ENCODE data around the gene IGLL1.
"Not testable (repeated sequence)": the region's sequence is repeated elsewhere in the genome, so short reads cannot be mapped to it uniquely, and the experiment has no call there.

Gene IGLL1

DNA sequence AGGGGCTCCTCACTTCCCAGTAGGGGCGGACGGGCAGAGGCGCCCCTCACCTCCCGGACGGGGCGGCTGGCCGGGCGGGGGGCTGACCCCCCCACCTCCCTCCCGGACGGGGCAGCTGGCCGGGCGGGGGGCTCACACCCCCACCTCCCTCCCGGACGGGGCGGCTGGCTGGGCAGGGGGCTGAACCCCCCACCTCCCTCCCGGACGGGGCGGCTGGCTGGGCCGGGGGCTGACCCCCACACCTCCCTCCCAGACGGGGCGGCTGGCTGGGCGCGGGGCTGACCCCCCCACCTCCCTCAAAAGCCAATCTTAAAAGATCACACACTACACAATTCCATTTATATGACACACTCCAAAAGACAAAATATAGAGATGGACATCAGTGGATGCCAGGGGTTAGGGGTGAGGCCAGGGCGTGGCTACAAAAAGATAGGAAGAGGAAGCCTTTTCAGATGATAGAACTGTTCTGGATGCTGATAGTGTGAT lies 19.0 kb downstream of the IGLL1 start:
- DNase-seq, result not testable (repeated sequence)

- not testable (repeated sequence) for DNase-seq
Observed at GRCh38 chr22:23560215-23560614, 19.9 kb downstream of the IGLL1 start.

DNA sequence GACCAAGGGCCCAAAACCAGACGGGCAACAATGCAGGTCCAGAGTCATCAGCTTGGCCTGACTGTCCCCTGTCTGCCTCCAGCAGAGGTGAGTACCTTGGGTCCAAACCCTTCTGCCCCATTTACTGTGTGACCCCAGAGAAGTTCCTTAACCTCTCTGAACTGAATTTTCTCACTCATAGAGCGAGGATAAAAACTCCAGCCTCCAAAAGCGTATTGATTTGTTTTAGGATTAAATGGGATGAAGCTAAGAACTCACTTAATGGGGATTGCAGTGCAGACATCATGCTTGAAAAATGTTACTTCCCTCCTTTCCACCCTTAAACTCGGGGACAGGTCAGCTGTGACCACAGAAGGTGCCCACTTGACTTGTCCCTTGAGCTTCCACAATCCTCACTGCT lies 22.6 kb downstream of the IGLL1 start:
- DNase-seq, result no peak

DNA sequence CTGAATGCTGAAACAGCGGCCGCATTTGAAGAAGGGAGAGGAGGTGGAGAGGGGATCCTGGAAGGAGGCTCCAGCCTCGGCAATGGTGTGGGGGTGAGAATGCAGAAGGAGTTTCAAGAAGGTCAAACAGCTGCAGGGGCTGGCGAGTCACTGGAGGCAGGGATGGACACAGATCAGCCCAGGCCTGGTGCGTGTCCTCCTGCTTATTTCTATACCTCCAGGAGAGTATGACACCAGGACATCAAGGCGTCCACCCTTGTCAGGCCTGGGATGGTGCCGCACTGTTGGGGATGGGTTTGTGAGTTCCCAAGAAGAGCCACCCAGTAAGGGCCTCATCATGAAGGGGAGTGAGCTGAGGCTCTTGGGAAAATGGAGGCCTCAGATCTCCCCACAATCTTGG lies 23.1 kb downstream of the IGLL1 start:
- no peak for DNase-seq

GRCh38 chr22:23556026-23556620 lies 24.0 kb downstream of the IGLL1 start:
- DNase-seq, result no peak

DNA sequence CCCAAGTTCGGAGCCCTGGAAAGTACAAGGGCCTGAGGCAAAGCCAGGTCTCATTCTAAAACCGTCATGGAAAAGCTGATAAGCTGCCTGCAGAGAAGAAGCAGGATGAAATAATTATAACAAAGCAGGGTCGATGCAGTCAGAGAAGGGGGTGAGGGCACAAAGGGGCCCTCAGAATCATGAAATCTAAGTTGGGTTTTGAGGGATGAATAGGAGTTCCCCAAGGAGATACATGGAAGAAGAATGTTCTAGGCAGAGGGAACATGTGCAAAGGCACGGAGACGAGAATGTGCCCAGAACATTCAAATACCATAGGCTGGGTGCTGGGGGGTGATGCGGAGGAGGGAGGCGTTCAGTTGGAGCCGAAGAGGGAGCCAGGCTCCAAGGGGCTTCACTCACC lies 25.0 kb downstream of the IGLL1 start:
- DNase-seq, result no peak

DNA sequence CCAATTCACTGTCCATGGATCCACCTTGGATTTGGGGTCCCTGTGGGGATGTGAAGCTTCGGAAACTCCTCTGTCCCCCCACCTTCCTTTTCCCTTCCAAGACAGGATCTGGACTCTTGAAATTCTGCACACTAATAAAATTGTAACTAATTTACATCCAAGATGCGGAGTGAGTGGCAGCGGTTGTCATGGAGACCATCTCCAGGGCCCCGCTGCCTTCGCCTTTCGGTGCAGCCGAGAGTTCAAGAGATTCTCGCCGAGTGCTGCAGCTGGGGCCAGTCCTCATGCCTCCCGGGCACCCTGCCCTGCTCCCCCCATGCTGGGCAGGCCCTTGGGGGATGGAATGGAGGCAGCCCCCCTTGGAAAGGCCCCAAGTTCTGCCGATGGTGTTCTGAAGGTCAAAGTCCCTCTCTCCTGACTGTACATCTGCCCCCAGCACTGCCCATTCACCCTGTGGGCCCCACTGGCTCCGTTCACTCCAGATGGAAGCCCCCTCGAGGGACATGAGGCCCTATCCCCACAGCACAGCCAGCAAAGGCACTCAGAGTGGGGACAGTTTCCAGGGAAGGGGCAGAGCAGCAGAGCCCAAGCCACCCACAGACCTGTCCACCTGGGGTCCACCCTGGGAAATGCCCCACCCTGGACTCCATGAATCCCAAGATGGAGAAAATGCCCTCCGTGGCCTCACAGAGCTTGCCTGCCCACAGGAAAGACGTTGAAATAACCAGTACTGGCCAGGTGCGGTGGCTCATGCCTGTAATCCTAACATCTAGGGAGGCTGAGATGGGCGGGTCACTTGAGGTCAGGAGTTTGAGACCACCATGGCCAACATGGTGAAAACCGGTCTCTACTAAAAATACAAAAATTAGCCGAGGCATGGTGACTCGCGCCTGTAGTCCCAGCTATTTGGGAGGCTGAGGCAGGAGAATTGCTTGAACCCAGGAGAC lies 25.9 kb downstream of the IGLL1 start:
- no peak for DNase-seq

DNA sequence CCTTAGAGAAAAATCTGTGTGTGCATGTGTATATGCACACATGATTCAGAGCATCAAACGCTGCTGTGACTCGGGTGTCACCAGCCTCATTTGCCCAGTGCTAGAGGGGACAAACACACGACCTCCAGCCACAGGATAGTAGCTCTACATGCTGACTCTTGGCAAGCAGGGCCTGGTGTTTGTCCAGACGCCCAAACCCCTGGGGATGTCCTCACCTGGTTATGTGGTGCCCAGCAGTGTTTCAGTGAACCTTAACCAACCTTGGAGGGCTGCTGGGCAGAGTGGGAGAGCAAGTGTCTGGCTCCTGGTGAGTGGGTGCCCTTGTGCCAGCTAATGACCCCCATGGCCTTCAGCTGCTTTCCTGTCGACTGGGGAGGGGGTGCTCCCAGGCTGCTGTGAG lies 26.7 kb downstream of the IGLL1 start:
- no peak for DNase-seq

DNA sequence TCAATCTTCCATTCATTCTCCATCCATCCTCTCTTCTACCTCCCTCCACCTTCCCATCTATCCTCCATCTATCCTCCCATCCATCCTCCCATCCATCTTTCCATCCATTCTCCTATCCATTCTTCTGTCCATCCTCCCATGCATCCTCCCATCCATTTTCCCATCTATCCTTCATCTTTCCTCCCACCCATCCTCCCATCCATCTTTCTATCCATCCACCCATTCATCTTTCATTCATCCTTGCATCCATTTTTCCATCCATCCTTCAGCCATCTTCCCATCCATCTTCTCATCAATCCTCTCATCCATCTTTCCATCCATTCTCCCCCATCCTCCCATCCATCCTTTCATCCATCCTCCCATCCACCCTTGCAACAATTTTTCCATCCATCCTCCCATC lies 27.5 kb downstream of the IGLL1 start:
- DNase-seq, result no peak

GRCh38 chr22:23551385-23551784 lies 28.7 kb downstream of the IGLL1 start:
- DNase-seq, result no peak

- DNase-seq, result no peak
Observed at GRCh38 chr22:23550049-23550650, 29.9 kb downstream of the IGLL1 start.

- DNase-seq, result no peak
Observed at GRCh38 chr22:23549198-23549595, 30.9 kb downstream of the IGLL1 start.

DNA sequence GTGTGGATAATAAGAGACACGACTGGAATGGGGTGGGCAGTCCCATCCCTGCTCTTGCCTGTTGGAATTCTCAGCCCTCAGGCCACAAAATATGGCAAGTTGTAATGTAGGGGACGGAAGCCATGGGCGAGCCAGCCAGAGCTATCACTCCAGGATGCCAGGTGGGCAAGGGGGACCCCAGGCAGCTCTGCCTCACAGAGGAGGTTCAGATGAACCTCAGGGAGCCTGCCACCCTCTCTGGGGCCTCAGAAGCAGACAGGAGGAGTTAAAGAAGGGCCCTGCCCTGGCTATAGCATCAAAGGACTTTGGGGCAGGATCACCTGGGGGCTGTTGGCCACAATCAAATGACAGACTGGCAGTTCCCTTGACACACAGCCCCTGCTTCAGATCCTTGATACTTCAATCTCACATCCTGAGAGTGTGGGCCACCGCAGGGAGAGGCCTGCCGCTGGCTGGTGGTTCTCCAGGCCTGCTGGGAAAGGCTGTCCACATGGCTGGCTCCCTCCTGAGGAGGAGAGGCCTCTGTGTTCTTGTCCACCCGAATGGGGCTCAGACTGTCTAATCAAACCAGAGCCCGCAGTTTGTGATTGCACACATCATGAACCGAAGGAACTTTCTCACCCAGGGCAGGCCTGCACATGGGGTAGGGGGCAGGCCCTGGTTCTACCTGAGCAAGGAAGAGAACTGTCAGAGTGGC lies 31.4 kb downstream of the IGLL1 start:
- no peak for DNase-seq

GRCh38 chr22:23547818-23548500 lies 32.1 kb downstream of the IGLL1 start:
- no peak for DNase-seq

GRCh38 chr22:23547382-23547781 lies 32.7 kb downstream of the IGLL1 start:
- DNase-seq, result not testable (repeated sequence)

DNA sequence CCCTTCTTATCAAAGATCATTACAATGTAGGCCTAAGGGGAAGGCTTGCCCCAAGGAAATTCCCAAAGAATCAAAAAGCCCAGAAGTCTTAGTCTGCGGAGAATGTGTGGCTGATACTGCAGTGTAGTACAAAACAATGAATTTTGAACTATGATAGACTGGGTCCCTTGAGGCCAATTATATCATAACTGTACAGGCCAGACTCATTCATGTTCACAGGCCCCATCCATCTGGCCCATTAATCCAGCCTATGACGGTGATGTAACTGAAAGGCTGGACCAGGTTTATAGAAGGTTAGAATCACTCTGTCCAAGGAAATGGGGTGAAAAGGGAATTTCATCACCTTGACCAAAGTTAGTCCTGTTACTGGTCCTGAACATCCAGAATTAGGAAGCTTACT lies 35.2 kb downstream of the IGLL1 start:
- DNase-seq, result no peak

DNA sequence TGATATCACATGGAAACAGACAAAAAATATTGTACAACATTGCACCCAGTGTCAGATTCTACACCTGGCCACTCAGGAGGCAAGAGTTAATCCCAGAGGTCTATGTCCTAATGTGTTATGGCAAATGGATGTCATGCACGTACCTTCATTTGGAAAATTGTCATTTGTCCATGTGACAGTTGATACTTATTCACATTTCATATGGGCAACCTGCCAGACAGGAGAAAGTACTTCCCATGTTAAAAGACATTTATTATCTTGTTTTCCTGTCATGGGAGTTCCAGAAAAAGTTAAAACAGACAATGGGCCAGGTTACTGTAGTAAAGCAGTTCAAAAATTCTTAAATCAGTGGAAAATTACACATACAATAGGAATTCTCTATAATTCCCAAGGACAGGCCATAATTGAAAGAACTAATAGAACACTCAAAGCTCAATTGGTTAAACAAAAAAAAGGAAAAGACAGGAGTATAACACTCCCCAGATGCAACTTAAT lies 36.5 kb downstream of the IGLL1 start:
- not testable (repeated sequence) for DNase-seq

DNA sequence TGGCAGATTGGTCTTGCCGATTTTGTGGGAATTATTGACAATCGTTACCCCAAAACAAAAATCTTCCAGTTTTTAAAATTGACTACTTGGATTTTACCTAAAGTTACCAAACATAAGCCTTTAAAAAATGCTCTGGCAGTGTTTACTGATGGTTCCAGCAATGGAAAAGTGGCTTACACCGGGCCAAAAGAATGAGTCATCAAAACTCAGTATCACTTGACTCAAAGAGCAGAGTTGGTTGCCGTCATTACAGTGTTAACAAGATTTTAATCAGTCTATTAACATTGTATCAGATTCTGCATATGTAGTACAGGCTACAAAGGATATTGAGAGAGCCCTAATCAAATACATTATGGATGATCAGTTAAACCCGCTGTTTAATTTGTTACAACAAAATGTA lies 37.2 kb downstream of the IGLL1 start:
- DNase-seq, result no peak

- not testable (repeated sequence) for DNase-seq
Observed at GRCh38 chr22:23542391-23542790, 37.7 kb downstream of the IGLL1 start.

DNA sequence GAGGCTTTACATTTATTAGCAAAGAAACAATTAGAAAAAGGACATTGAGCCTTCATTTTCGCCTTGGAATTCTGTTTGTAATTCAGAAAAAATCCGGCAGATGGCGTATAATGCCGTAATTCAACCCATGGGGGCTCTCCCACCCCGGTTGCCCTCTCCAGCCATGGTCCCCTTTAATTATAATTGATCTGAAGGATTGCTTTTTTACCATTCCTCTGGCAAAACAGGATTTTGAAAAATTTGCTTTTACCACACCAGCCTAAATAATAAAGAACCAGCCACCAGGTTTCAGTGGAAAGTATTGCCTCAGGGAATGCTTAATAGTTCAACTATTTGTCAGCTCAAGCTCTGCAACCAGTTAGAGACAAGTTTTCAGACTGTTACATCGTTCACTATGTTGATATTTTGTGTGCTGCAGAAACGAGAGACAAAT lies 38.2 kb downstream of the IGLL1 start:
- DNase-seq, result not testable (repeated sequence)

DNA sequence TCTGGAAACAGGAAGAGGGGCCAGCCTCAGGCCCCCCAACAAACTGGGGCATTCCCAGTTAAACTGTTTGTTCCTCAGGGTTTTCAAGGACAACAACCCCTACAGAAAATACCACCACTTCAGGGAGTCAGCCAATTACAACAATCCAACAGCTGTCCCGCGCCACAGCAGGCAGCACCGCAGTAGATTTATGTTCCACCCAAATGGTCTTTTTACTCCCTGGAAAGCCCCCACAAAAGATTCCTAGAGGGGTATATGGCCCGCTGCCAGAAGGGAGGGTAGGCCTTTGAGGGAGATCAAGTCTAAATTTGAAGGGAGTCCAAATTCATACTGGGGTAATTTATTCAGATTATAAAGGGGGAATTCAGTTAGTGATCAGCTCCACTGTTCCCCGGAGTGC lies 39.3 kb downstream of the IGLL1 start:
- not testable (repeated sequence) for DNase-seq

GRCh38 chr22:23539839-23540198 lies 40.3 kb downstream of the IGLL1 start:
- DNase-seq, result not testable (repeated sequence)

Data from effector CD4-positive, alpha-beta T cell (primary cell).